OCI-LY3 (cell line): ENCODE data around the gene PLD4.

Source experiments
- H2AFZ ChIP-seq: fragments of 200-600, 300-600 bp; shearing (Covaris generic); 2 replicates; pipeline ENCODE4 v1.6.0; 2014; ENCODE audit warnings: antibody characterized with exemption, low read depth, low read length
- H3K27ac ChIP-seq: fragments of 200-600, 300-600 bp; sonication (generic); 2 replicates; pipeline ENCODE4 v1.5.1; 2014; ENCODE audit warnings: mild to moderate bottlenecking, low read length, moderate library complexity, mixed read lengths
- H3K27me3 ChIP-seq: fragments of 200-600, 300-600 bp; sonication (generic); 2 replicates; pipeline ENCODE4 v1.6.1; 2014; ENCODE audit warnings: low read depth, low read length, mixed read lengths
- H3K36me3 ChIP-seq: fragments of 200-600, 300-600 bp; sonication (generic); replicated peaks from 2 replicates; pipeline ENCODE3; 2014; ENCODE audit warnings: low read depth, low read length, mixed read lengths
- H3K4me1 ChIP-seq: fragments of 300-600, 200-600 bp; sonication (generic); 2 replicates; pipeline ENCODE4 v1.6.1; 2014; ENCODE audit warnings: low read length, mixed read lengths
- H3K4me2 ChIP-seq: fragments of 200-600, 300-600 bp; sonication (generic); 2 replicates; pipeline ENCODE4 v1.6.1; 2014; ENCODE audit warnings: low read length, mixed read lengths
- H3K4me3 ChIP-seq: fragments of 300-600, 200-600 bp; sonication (generic); 2 replicates; pipeline ENCODE4 v1.5.1; 2014; ENCODE audit warnings: antibody characterized with exemption, mild to moderate bottlenecking, low read length, moderate library complexity
- H3K79me2 ChIP-seq: fragments of 300-600, 200-600 bp; shearing (Covaris generic); 2 replicates; pipeline ENCODE4 v1.6.1; 2014; ENCODE audit warnings: mild to moderate bottlenecking, low read length, mixed read lengths
- H3K9ac ChIP-seq: fragments of 300-600, 200-600 bp; shearing (Covaris generic); 2 replicates; pipeline ENCODE4 v1.6.0; 2014; ENCODE audit warnings: mild to moderate bottlenecking, low read length, moderate library complexity
- H3K9me3 ChIP-seq: fragments of 200-600, 300-600 bp; shearing (Covaris generic); 2 replicates; pipeline ENCODE4 v1.6.1; 2014; ENCODE audit warnings: low read length, mixed read lengths; ENCODE audit not compliant: insufficient read depth
- H4K20me1 ChIP-seq: fragments of 200-600, 300-600 bp; sonication (generic); 2 replicates; pipeline ENCODE4 v1.6.1; 2016; ENCODE audit warnings: low read length, mixed read lengths; ENCODE audit not compliant: insufficient read depth
- CTCF ChIP-seq: fragments of 200-600, 300-600 bp; sonication (generic); IDR thresholded peaks from 2 replicates; pipeline ENCODE4 v1.5.1; 2014; ENCODE audit warnings: antibody characterized with exemption, low read length, low read depth
- EZH2phosphoT487 ChIP-seq: fragments of 200-600 bp; shearing (Covaris generic); IDR thresholded peaks from 2 replicates; pipeline ENCODE4 v1.6.1; 2018; ENCODE audit warnings: antibody characterized with exemption, mixed run types, low read depth

Gene PLD4

GRCh38 chr14:104966261-104966865 is 41.7 kb downstream of the PLD4 start:
- no peak overlapping the region for H3K4me3 ChIP-seq
- H4K20me1 ChIP-seq: no peaks in the 10 kb centered on the region
- no peak overlapping the region for H3K27ac ChIP-seq
- H3K27me3 ChIP-seq: peaks cover 16% of the 10 kb centered on the region
- H3K9me3 ChIP-seq: no peaks in the 10 kb centered on the region
- no peak overlapping the region for H3K9ac ChIP-seq
- H3K79me2 ChIP-seq: no peaks in the 10 kb centered on the region
- H3K36me3 ChIP-seq: no peaks in the 10 kb centered on the region
- no peak overlapping the region for H2AFZ ChIP-seq
- H3K4me2 ChIP-seq: no peak overlapping the region
- peaks cover 7% of the 10 kb centered on the region; the same call in 1 of the 2 replicates for H3K4me1 ChIP-seq
- TF ChIP-seq CTCF: no peak
- no peak for TF ChIP-seq EZH2phosphoT487

GRCh38 chr14:104966981-104967385 is 42.3 kb downstream of the PLD4 start:
- no peak overlapping the region for H3K27ac ChIP-seq
- H3K36me3 ChIP-seq: no peaks in the 10 kb centered on the region
- no peak overlapping the region for H3K9ac ChIP-seq
- TF ChIP-seq EZH2phosphoT487 (no peak), CTCF (no peak)
- H3K27me3 ChIP-seq: peaks cover 16% of the 10 kb centered on the region
- H4K20me1 ChIP-seq: no peaks in the 10 kb centered on the region
- H3K79me2 ChIP-seq: no peaks in the 10 kb centered on the region
- peaks cover 7% of the 10 kb centered on the region; the same call in 1 of the 2 replicates for H3K4me1 ChIP-seq
- H3K9me3 ChIP-seq: no peaks in the 10 kb centered on the region
- no peak overlapping the region for H3K4me2 ChIP-seq
- H2AFZ ChIP-seq: no peak overlapping the region
- H3K4me3 ChIP-seq: no peak overlapping the region

GRCh38 chr14:104967386-104968152 is 42.9 kb downstream of the PLD4 start:
- Histone ChIP-seq H4K20me1 (no peaks in the 10 kb centered on the region), H3K27me3 (peaks cover 16% of the 10 kb centered on the region), H3K4me1 (peaks cover 7% of the 10 kb centered on the region; the same call in 1 of the 2 replicates), H3K4me2 (no peak overlapping the region), H2AFZ (no peak overlapping the region), H3K36me3 (no peaks in the 10 kb centered on the region), H3K4me3 (no peak overlapping the region), H3K9ac (no peak overlapping the region), H3K9me3 (no peaks in the 10 kb centered on the region), H3K79me2 (no peaks in the 10 kb centered on the region), H3K27ac (no peak overlapping the region)
- no peak for TF ChIP-seq EZH2phosphoT487
- TF ChIP-seq CTCF: no peak

DNA sequence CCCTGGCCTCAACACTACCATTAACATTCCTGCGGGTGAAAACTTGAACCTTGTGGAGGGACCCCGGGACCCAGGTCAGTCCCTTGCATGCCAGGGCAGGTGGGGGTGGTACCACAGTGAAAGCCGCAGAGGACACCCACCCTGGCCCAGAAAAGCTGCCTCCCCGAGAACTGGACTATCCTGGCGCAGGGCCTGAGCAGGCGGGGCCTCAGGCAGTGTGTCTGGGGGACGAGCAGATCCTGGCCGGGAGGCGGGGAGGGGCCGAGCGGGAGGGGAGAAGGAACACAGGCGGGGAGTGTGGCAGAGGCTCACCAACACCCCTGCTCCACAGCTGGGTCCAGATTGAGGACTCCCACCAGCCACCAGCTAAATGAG is 43.5 kb downstream of the PLD4 start:
- Histone ChIP-seq H3K27me3 (peaks cover 16% of the 10 kb centered on the region), H3K9me3 (no peaks in the 10 kb centered on the region), H3K36me3 (no peaks in the 10 kb centered on the region), H3K4me2 (no peak overlapping the region), H4K20me1 (no peaks in the 10 kb centered on the region), H2AFZ (no peak overlapping the region), H3K9ac (no peak overlapping the region), H3K27ac (no peak overlapping the region), H3K4me1 (peaks cover 7% of the 10 kb centered on the region; the same call in 1 of the 2 replicates), H3K4me3 (no peak overlapping the region), H3K79me2 (no peaks in the 10 kb centered on the region)
- TF ChIP-seq CTCF (no peak), EZH2phosphoT487 (no peak)
